ENCODE measurements around the gene AZIN2.

Gene AZIN2

GRCh38 chr1:33147997-33148314 lies 67.0 kb downstream of the AZIN2 start:
- no peaks in the 10 kb centered on the region for H3K9me3 ChIP-seq
- H3K27ac ChIP-seq: no peak overlapping the region
- TF ChIP-seq CTCF (IDR thresholded peaks at IDR 0.05): no peak
- intact Hi-C loops (cut with DNase I; ENCODE audit: low total_unique reads): no loop called here
- H3K4me1 ChIP-seq: peaks cover 0 to 23% (median 13%) of the 10 kb centered on the region in 4 donors
- peaks cover 17 to 47% (median 27%) of the 10 kb centered on the region in 3 donors for H3K36me3 ChIP-seq
- H3K4me3 ChIP-seq: no peak overlapping the region
- H3K27me3 ChIP-seq: no peaks in the 10 kb centered on the region
- DNase-seq: no peak

GRCh38 chr1:33148615-33149014 lies 67.7 kb downstream of the AZIN2 start:
- Histone ChIP-seq H3K27ac (no peak overlapping the region), H3K36me3 (peaks cover 17 to 47% (median 27%) of the 10 kb centered on the region in 3 donors), H3K27me3 (no peaks in the 10 kb centered on the region), H3K9me3 (no peaks in the 10 kb centered on the region), H3K4me1 (peaks cover 0 to 24% (median 16%) of the 10 kb centered on the region in 4 donors), H3K4me3 (no peak overlapping the region)
- no peak for TF ChIP-seq CTCF (IDR thresholded peaks at IDR 0.05)
- intact Hi-C loops (cut with DNase I; ENCODE audit: low total_unique reads): no loop called here
- no peak for DNase-seq

GRCh38 chr1:33149453-33150190 lies 68.7 kb downstream of the AZIN2 start:
- intact Hi-C loops (cut with DNase I; ENCODE audit: low total_unique reads): no loop called here
- no peak for DNase-seq
- H3K27me3 ChIP-seq: no peaks in the 10 kb centered on the region
- H3K36me3 ChIP-seq: peaks cover 17 to 51% (median 27%) of the 10 kb centered on the region in 3 donors
- no peak overlapping the region for H3K4me3 ChIP-seq
- TF ChIP-seq CTCF (IDR thresholded peaks at IDR 0.05): no peak
- H3K9me3 ChIP-seq: no peaks in the 10 kb centered on the region
- H3K4me1 ChIP-seq: peaks cover 0 to 26% (median 22%) of the 10 kb centered on the region in 4 donors
- no peak overlapping the region for H3K27ac ChIP-seq

GRCh38 chr1:33150522-33150921 lies 69.6 kb downstream of the AZIN2 start:
- Histone ChIP-seq H3K9me3 (no peaks in the 10 kb centered on the region), H3K27ac (no peak overlapping the region), H3K36me3 (peaks cover 17 to 42% (median 27%) of the 10 kb centered on the region in 3 donors), H3K27me3 (no peaks in the 10 kb centered on the region), H3K4me3 (no peak overlapping the region), H3K4me1 (peaks cover 0 to 26% (median 22%) of the 10 kb centered on the region in 4 donors)
- DNase-seq: no peak
- intact Hi-C loops (cut with DNase I; ENCODE audit: low total_unique reads): no loop called here
- TF ChIP-seq CTCF (IDR thresholded peaks at IDR 0.05): no peak

- peaks cover 0 to 29% (median 24%) of the 10 kb centered on the region in 4 donors for H3K4me1 ChIP-seq
- no peaks in the 10 kb centered on the region for H3K9me3 ChIP-seq
- H3K27ac ChIP-seq: no peak overlapping the region
- TF ChIP-seq CTCF (IDR thresholded peaks at IDR 0.05): no peak
- H3K36me3 ChIP-seq: peaks cover 17 to 36% (median 22%) of the 10 kb centered on the region in 3 donors
- no peak overlapping the region for H3K4me3 ChIP-seq
- no peaks in the 10 kb centered on the region for H3K27me3 ChIP-seq
- no peak for DNase-seq
- intact Hi-C loops (cut with DNase I; ENCODE audit: low total_unique reads): no loop called here
These were observed 70.2 kb downstream of the AZIN2 start for GRCh38 chr1:33151116-33151515.

All from tibial artery (tissue), 4 donors.